MG63 (cell line): ENCODE data around the gene FASTK. TPM values are rescaled to one million over a fixed set of nuclear protein-coding genes. Genes with fewer than 3 reads are reported as not detected.

Source experiments
- DNase-seq: peaks from one replicate; pipeline ENCODE4 v3.0.0-alpha.2; 2020
- H3K27me3 ChIP-seq: fragments of 250-450 bp; sonication (Bioruptor Pico); 2 replicates; pipeline ENCODE4 v1.5.1; 2020; ENCODE audit warnings: mild to moderate bottlenecking, moderate library complexity
- H3K36me3 ChIP-seq: fragments of 250-450 bp; sonication (Bioruptor Pico); 2 replicates; pipeline ENCODE4 v1.5.1; 2020; ENCODE audit warnings: mild to moderate bottlenecking, moderate library complexity
- H3K4me3 ChIP-seq: fragments of 250-450 bp; sonication (Bioruptor Pico); 2 replicates; pipeline ENCODE4 v1.5.1; 2020; ENCODE audit warnings: mild to moderate bottlenecking, moderate library complexity
- H3K9me3 ChIP-seq: fragments of 250-450 bp; sonication (Bioruptor Pico); 2 replicates; pipeline ENCODE4 v1.5.1; 2020; ENCODE audit warnings: mild to moderate bottlenecking, moderate library complexity
- total RNA-seq: library from RNA; depleted of rRNA; stranded (reverse); fragments of >200 nt; shearing (Covaris generic); gene quantifications from 2 replicates; pipeline ENCODE4 v1.2.3, GENCODE V29; 2014; ENCODE audit warnings: low replicate concordance

The FASTK gene
- total RNA-seq, 1 experiment from 2014 or later = 71.5 TPM

DNA sequence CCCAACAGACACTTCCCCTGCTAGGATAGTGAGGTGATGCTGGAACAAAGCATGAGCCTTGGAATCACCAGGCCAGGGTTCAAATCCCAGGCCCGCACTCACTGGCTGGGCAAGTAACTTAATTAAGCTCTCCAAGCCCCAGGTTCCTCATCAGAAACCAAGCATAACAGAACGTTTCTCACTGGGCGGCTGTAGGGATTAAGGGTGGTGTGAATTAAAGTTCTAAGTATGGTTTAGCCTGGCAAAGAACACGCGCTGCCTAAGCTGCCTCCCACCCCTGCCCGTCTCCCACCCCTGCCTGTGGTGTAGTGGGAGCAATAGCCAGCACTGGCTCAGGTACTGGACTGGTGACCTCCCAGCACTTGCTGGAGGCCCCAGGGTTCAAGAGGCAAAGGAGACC lies 15.6 kb downstream of the FASTK start:
- no peaks in the 10 kb centered on the region for H3K27me3 ChIP-seq
- H3K9me3 ChIP-seq = no peaks in the 10 kb centered on the region
- H3K36me3 ChIP-seq = no peaks in the 10 kb centered on the region; the same call in 1 of the 2 replicates

DNA sequence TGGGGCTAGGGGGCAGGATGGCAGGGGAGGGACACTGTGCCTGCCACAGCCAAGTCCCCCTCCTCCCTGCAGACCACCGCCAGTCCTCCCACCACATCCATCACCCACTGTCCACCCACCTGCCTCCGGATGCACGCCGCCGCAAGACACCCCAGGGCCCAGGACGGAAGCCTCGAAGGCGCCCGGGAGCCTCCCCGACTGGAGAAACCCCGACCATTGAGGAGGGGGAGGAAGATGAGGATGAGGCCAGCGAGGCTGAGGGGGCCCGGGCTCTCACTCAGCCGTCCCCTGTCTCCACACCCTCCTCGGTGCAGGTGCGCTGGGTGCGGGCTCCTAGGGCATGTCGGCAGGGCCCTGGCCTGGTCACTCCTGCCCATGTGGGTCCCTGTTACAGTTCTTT lies 16.2 kb downstream of the FASTK start:
- no peaks in the 10 kb centered on the region; the same call in 1 of the 2 replicates for H3K36me3 ChIP-seq
- H3K4me3 ChIP-seq = no peak overlapping the region
- no peaks in the 10 kb centered on the region for H3K9me3 ChIP-seq
- no peaks in the 10 kb centered on the region for H3K27me3 ChIP-seq
- no peak for DNase-seq

More for the DNA sequence above, 15.6 kb downstream of the FASTK start:
- H3K4me3 ChIP-seq = no peak overlapping the region
- no peak for DNase-seq

DNA sequence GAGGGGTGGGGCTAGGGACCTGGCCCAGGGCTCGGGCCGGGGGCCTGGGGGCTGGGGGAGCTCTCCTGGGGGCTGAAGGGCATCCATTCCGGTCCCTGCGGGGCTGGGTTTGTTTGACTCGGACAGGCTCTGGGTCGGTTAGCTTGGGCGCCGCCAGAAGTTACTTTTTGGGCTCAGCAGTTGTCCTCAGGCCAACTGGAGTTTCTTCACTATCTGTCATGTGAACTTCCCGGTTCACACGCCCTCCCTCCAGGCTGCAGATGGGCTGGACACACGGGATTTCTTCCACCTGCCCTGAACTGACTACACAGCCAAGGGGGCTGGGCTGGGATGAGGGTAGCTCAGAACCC lies 17.4 kb downstream of the FASTK start:
- no peak for DNase-seq
- Histone ChIP-seq H3K9me3 (no peaks in the 10 kb centered on the region), H3K36me3 (no peaks in the 10 kb centered on the region; the same call in 1 of the 2 replicates), H3K4me3 (no peak overlapping the region), H3K27me3 (no peaks in the 10 kb centered on the region)

DNA sequence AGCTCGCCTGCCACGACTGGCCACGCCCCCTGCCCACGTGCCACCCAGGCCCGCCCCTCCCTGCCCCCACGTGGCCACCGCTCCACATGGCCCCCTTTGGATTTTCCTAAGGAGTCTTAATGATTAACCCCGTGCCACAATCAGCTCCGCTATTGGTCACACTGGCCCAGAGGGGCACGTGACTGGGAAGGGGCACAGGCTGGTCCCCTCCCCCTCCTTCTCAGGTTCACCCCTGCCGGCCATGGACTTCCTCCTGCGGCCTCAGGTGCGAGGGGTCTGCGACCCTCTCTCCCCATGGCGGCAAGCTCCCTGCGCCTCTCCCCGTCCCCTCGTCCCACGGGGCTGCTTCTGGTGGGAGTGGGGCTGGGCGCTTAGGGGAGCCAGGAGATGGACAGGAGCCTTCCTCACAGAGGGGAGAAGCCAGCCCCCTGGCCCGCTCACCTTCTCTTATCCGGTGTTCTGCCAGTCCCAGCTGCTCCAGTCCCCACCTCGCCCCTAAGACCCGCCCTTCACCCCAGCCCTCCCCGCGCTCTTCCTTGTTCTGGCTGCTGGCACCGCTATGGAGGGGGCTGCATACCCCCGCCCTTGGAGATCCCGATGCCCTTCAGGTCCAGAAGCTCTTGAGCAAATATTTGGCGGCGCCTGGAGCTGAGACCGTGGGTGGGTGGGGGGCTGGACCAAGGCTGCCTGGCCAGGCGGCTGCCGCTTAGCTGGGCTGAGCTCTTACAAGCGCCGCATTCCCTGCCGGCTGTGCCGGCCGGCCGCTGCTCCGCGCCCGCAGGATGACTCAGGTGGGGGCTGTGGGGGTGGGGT lies 18.0 kb downstream of the FASTK start:
- DNase-seq = peak; percentile 30
- Histone ChIP-seq H3K27me3 (no peaks in the 10 kb centered on the region), H3K36me3 (no peaks in the 10 kb centered on the region), H3K4me3 (no peak overlapping the region), H3K9me3 (no peaks in the 10 kb centered on the region)

DNA sequence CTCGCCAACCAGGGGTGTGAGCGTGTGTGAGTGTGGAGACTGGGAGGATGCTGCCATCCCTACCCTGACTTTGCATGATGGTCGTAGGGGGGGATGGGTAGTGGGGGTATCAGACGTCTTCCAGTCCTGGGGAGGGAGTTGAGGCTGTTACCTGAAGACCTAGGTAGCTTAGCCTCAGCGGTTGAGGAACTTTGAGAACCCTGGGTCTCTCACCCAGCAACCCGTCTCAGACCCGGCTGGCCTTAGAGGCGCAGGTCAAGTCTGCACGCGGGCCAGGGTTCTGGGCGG lies 18.6 kb downstream of the FASTK start:
- H3K4me3 ChIP-seq = no peak overlapping the region
- no peaks in the 10 kb centered on the region for H3K36me3 ChIP-seq
- no peaks in the 10 kb centered on the region for H3K27me3 ChIP-seq
- DNase-seq = no peak
- H3K9me3 ChIP-seq = no peaks in the 10 kb centered on the region

DNA sequence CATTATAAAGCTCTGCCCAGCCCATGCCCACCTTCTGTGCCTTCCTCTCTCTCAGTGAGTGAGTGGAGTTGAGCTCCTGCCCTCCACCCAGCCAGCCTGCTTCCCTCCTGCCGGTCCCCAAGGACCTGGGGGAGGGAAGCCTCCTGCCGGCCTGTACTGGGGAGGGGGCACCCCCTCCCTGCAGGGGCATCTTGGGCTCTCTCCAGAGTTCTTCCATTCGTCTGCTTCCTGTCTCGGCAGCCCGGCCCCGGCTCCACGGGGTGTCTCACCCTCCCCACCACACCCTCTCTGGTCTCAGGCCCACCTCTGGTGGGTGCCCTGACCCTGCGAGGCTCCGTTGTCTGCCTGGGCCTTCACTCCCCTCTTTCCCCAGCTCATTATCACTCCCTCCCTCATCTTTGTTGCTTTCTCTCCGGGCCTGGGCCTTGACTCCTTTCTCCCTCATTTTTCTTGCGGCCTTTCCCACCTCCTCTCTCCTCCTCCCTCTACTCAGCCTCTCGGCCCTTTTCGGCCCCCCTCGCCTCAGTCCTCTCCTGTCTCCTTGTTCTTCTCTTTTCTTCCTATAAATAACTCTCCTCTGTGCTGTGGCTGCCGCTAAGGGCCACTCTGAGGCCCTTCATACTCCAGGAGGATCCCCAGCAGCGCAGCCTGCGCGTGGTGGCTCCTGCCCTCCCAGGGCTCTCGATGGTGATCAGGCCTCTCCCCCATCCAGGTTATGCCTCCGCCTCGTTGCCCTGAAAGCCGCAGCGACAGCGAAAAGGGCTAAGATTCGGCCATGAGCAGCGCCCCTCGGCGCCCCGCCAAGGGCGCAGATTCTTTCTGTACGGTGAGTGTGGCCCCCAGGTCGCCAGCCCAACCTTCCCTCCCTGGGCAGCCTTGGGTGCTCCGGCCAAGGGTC lies 19.1 kb downstream of the FASTK start:
- H3K36me3 ChIP-seq = no peaks in the 10 kb centered on the region
- no peaks in the 10 kb centered on the region for H3K27me3 ChIP-seq
- no peak overlapping the region for H3K4me3 ChIP-seq
- no peak for DNase-seq
- H3K9me3 ChIP-seq = no peaks in the 10 kb centered on the region

DNA sequence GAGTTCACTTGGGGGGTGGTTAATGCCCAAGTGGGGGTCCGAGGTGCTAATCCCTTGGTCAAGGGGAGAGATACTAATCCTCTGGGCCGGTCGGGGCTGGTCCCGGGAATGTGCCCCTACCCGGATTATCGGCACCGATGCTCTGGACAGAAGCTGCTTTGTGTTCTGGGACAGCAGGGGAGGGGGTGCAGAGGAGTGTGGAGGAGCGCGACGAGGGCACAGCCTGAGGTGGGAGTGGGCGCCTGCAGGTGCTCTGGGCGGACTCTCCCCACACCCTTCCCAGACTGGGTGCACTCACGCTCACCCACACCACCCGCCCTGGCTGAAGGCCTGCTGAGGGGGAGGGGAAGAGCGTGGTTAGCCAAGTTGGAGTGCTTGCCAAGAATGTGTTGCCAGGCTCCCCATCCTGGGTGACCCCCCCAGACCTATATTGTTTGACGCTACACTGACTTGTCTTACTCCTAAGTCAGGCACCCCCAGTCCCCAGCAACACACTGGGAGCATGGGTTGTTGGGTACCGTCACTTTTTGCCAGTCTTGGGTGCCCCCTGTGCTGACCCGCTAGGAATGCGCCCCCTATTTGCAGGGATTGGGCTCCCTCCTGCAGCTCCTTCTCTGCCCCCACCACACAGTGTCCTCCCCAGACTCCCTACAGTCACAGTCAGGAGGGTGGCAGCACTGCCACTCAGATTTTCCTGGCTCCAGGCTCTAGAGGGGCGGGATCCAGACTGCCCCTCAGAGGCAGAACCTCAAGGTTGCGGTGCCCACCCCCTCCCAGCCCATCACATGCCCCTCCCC lies 20.0 kb downstream of the FASTK start:
- Histone ChIP-seq H3K4me3 (peak overlapping the region; percentile 67), H3K36me3 (no peaks in the 10 kb centered on the region), H3K9me3 (no peaks in the 10 kb centered on the region), H3K27me3 (no peaks in the 10 kb centered on the region)
- peak; percentile 19 for DNase-seq

DNA sequence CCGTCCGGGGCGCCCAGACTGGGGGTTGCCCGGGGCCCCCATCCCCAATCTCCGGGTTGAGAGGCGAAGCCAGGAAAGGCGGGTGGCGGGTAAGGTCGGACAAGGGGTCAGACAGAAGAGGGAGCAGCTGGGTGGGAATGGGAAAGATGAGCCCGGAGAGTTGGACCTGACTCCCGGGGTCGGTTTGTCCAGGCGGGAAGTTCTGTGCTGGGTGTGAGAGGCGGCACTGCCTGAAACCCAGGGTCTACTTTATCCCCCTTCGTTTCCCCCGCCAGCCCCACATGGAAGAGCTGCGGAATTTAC lies 20.5 kb downstream of the FASTK start:
- peak overlapping the region; percentile 67 for H3K4me3 ChIP-seq
- no peaks in the 10 kb centered on the region for H3K9me3 ChIP-seq
- DNase-seq = no peak
- no peaks in the 10 kb centered on the region for H3K36me3 ChIP-seq
- H3K27me3 ChIP-seq = no peaks in the 10 kb centered on the region

DNA sequence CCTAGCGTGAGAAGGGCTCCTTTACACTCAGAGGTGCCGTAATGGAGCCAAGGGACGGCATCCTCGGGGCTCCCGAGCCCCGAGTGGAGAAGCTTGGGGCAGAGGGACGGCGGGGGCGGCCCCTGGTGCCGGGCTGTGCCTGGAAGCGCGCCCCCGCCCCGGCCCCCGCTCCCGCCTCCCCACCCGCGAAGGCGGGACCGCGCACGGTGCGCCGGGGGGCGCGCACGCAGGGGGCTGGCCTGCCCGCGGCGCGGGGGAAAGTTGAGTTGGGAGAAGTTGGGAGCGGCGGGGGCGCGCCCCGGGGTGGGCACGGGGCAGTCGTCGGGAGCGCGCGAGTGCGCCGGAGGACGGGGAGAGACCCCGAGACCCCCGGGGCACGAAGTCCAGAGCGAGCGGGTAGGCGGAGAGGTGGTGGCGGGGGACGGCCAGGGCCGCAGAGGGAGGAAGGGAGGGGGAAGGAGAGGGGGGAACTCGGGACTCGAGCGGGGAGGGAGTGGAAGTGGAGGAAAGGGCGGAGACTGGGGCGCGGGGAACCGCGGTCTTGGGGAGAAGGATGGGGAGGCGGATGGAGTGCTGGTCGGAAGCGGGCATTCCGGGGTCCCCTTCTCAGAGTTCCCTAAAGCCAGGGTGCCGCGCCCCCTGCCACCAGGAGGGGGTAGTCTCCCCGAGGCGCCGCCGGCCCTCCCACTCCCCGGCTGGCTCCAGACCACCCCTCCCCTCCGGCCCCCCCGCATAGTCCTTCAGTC lies 21.1 kb downstream of the FASTK start, which contains the start of gene SLC4A2:
TSS of gene SLC4A2 (plus strand) at position 223 of the 746 bp plus-strand sequence. CDS start 2,399 bp downstream, outside the sequence.
- no peaks in the 10 kb centered on the region for H3K9me3 ChIP-seq
- no peaks in the 10 kb centered on the region for H3K27me3 ChIP-seq
- H3K36me3 ChIP-seq = no peaks in the 10 kb centered on the region
- peak within 1 kb of the TSS; percentile 67 for H3K4me3 ChIP-seq
- DNase-seq = peak; percentile 74

DNA sequence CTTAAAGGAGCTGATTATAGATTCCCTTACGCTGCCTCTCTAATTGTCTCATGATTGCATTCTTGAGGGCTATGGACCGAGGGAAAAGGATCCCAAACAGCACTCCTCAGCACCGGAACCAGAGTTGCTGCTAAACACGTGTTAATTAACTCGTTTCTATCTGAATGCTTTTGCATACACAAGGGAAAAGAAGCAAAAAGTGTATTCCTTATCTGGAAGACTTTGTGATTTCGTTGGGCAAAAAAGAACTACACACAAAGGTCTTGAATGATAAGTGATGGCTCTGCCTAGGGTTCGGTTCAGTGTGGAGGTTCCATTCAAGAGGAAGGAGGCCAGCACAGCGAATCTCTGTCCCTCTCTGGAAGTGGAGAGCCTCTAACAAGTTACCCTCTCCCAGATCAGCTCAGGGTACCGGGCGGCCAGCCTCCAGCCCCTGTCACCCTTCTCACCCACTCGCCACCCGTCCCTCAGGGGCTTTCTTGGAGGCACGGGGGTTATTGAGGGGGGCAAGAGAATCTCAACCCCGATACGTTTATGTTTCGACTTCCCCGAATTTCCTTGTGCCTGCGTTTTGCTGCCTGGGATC lies 21.7 kb downstream of the FASTK start:
- no peak for DNase-seq

DNA sequence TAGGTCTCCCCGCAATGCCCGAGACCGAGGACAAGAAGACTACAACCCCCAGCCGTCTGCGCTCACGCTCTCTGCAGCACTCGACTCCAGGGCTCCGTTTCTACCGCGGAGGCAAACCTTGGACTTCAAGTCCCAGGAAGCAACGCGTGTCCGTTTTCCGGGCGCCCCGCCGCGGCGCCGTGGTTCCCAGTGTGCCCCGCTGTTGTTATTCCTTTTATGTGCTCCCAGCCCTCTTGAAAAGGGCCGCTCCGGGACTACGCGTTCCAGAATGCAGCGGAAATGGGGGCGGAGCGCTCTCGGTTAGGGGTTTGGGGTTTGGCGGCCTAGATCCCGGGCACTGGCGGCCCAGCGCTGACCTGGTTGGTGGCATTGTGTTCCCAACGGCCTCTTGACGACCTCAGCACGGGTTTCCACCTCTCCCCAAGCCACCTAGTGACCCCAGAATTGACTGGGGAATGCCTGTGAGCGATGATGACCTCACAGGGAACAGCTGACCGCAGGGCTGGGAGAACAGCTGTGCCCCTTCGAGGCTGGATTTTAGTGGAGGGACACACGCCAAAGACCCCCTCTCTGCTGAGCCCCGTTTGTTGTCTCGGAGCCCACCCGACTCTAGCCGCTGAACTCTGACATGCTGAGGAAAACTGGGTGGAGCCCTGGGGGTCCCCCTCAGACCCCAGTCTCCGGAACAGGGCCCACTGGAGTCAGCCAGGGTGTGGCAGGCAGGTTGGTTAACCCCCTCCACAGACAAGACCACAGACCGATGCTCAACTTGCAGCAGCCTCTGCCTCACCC lies 22.4 kb downstream of the FASTK start:
- no peaks in the 10 kb centered on the region for H3K36me3 ChIP-seq
- peak; percentile 97 for DNase-seq
- H3K9me3 ChIP-seq = no peaks in the 10 kb centered on the region
- H3K27me3 ChIP-seq = no peaks in the 10 kb centered on the region
- H3K4me3 ChIP-seq = peak overlapping the region; percentile 67

More for the DNA sequence above, 21.7 kb downstream of the FASTK start:
- no peaks in the 10 kb centered on the region for H3K36me3 ChIP-seq
- H3K4me3 ChIP-seq = peak overlapping the region; percentile 67
- no peaks in the 10 kb centered on the region for H3K27me3 ChIP-seq
- H3K9me3 ChIP-seq = no peaks in the 10 kb centered on the region

DNA sequence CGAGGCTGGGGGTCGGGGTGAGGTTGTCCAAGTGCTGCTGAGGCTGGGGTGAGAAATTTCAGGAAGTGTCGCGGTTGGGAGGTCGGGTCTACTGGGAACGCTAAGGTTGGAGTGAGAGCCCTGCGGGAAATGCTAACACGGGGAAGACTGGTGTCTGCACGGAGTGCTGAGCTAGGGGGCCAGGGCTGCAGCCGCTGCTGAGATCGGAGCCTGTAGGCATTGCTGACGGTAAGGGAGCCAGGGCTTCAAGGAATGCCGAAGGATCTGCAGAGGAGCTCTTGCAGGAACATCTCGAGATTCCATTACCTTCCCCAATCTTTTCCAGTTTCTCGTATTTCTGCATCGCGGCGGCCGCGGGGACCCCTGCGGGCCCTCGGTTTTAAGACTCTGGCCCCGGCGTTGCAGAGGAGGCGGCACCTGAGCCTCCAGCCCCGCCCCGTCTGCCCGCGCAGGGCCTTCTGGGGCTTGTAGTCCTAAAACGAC lies 23.1 kb downstream of the FASTK start, which contains the start of gene CDK5:
TSS of gene CDK5 (minus strand) at position 392 of the 483 bp plus-strand sequence. CDS start at position 343, 49 bp downstream.
- no peak for DNase-seq
- Histone ChIP-seq H3K9me3 (no peaks in the 10 kb centered on the region), H3K4me3 (peak within 1 kb of the TSS; percentile 67), H3K36me3 (no peaks in the 10 kb centered on the region), H3K27me3 (no peaks in the 10 kb centered on the region)

DNA sequence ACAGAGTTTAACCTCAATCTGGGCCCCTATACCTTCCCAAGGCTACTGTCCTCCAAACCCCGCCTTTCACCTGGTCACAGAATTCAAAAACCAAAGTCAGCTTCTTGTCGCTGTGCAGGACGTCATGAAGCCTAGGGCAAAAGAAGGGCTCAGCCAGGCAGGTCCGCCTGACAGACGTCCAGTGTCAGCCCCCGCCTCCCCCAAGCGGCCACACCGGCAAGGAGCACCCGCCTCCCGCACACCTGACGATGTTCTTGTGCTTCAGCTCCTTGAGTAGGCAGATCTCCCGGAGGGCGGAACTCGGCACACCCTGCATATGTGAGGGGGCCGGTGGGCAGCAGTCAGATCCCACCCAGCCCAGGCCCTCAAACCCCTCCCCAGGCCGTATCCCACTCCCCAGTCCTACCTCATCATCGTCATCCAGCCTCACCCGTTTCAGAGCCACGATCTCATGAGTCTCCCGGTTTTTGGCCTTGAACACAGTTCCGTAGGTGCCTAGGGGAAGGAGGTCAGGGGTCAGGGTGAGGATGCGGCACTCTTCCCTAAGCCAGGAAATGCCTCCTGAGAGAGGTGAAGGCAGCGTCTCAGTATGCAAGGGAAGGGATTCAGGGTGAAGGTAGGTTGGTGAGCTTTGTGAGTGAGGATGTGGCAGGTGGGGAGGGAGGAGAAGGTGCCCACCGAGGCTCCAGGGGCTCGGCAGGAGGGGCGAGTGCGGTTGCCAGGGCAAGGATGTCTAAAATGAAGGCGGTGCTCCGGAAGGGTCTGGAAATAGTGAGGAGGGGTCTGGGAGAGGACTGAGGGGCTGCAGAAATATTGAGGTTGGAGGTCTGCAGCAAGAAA lies 23.7 kb downstream of the FASTK start:
- DNase-seq = no peak
- H3K27me3 ChIP-seq = no peaks in the 10 kb centered on the region
- peak overlapping the region; percentile 67 for H3K4me3 ChIP-seq
- no peaks in the 10 kb centered on the region for H3K36me3 ChIP-seq
- H3K9me3 ChIP-seq = no peaks in the 10 kb centered on the region

DNA sequence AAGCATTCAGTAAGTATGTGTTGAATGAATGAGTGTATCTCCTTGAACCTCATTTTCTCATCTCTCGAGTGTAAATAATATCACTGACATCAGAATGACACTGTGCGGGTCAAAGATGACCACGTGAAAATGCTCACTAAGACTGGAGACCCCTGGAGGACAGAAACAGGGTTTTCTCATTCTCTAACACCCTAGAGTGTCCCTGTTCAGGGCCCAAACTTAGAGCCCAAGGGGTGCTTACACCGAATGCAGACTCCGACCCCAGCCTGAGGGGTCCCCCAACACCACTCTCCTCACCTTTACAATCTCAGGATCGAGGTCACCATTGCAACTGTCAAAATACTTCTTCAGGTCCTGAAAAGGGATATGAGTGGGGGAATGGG lies 24.3 kb downstream of the FASTK start:
- no peak for DNase-seq
- Histone ChIP-seq H3K36me3 (no peaks in the 10 kb centered on the region), H3K9me3 (no peaks in the 10 kb centered on the region), H3K27me3 (no peaks in the 10 kb centered on the region), H3K4me3 (no peak overlapping the region)
